ENCODE results near the gene ATP13A5. TPM values are rescaled to one million over a fixed set of nuclear protein-coding genes. Genes with fewer than 3 reads are reported as not detected.

Gene ATP13A5
- total RNA-seq, 1 donor from 2014 or later: not detected

DNA sequence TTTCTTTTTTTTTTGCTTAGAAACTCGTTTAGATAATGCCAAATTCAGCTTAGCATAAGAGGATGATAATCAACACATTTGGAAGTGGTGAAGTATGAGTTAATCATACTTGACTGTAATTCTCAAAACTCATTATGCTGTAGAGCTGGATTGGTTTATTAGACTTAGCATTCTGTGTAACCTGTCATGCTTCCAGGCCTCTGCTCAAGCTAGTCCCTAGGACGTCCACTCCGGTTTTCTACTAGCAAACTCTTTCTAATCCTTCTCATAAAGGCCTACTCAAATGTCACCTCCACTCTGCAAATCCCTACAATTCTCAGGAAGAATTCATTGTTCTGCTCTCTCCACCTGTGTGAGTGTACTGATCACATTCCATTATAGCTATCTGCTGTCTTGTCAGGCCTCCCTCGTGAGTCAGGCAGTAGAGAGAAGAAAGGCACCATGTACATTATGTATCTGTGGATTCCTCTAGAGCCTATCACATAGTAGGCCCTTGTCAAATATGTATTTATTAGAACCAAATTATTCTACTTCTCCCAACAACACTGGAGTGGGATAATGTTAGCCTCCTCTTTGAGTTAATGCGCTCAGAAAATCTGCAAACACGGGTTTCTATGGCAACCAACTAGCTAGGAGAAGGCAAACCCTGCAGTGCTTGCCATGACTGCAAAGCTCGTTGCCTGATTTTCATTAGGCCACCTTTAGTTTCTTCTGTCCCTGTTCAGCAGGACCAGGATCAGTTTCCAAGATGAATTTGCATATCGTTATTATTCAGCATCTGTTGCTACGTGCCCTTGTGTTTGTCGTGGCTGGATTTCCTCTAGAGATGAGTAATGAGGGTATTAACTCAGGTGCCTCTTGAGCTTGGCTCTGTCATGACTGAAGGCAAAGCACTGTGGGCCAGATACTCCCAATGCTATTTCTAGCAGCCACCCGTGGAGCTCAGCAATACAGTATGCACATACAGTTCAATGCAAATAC, 30.7 kb downstream of the ATP13A5 start:
- TF ChIP-seq, protein P1, sequence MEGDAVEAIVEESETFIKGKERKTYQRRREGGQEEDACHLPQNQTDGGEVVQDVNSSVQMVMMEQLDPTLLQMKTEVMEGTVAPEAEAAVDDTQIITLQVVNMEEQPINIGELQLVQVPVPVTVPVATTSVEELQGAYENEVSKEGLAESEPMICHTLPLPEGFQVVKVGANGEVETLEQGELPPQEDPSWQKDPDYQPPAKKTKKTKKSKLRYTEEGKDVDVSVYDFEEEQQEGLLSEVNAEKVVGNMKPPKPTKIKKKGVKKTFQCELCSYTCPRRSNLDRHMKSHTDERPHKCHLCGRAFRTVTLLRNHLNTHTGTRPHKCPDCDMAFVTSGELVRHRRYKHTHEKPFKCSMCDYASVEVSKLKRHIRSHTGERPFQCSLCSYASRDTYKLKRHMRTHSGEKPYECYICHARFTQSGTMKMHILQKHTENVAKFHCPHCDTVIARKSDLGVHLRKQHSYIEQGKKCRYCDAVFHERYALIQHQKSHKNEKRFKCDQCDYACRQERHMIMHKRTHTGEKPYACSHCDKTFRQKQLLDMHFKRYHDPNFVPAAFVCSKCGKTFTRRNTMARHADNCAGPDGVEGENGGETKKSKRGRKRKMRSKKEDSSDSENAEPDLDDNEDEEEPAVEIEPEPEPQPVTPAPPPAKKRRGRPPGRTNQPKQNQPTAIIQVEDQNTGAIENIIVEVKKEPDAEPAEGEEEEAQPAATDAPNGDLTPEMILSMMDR (conservative IDR thresholded peaks at IDR 0.05; ENCODE audit: low read depth, low read length): no peak
- no peak overlapping the region for H3K4me3 ChIP-seq (ENCODE audit: low read depth, low read length)
- no peak for DNase-seq (ENCODE audit: low read depth)

DNA sequence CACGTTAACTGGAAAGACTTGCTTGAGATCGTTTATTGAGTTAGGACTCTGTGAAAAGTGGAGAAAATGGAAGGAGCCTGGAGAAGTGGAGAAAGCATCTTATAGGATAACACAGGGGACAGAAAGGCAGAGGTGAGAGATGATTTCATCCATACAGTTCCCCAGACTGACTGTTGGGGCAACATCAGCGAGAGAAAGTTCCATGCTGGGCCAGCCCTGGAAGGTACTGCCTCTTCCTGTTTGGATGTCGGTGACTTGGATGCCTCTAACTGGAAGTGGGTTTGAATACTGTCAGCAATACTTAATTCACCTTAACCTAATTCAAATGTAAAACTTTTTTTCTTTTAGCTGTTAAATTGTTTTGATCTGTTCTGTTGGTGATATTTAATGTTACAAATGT, 32.3 kb downstream of the ATP13A5 start:
- TF ChIP-seq, protein P1 (conservative IDR thresholded peaks at IDR 0.05; ENCODE audit: low read depth, low read length): no peak
- H3K4me3 ChIP-seq (ENCODE audit: low read depth, low read length): no peak overlapping the region
- DNase-seq (ENCODE audit: low read depth): no peak

DNA sequence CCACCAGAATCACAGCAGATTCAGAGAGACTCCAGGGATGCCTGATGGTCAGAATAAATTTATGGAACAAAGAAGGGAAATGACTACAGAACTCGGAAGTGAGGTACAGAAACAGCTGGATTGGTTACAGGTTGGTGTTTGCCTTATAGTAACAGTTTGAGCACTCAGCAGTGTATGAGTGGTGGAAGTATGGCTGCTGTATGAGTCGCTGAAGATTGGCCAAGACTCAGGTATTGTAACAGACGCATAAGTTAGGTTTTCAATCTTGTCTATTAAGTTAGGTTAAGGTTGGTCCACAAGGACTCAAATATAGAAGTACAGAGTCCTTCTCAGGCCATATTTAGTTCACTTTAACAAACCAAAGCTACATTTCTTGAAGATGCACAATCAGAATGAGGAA, 33.1 kb downstream of the ATP13A5 start:
- DNase-seq (ENCODE audit: low read depth): no peak
- H3K4me3 ChIP-seq (ENCODE audit: low read depth, low read length): no peak overlapping the region
- TF ChIP-seq, protein P1 (conservative IDR thresholded peaks at IDR 0.05; ENCODE audit: low read depth, low read length): no peak

DNA sequence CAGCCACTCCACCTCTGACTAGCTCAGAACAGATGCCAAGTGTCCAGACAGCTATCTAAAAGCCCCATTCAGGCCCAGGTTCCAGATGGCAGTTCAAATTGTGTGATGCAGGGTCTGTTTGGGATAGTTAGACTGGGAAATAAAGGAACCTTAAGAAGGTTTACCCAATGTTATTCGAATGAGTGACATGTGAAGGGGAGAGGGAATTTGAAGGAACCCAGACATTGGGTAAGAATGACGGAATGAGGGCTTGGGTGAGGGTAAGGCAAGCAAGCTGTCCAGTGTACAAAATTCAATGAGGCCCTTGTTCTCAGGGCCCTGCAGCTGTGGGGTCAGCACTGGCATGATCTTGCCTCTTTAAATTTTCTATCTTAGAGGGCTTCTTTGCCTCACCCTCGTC, 34.1 kb downstream of the ATP13A5 start:
- TF ChIP-seq, protein P1 (conservative IDR thresholded peaks at IDR 0.05; ENCODE audit: low read depth, low read length): no peak
- DNase-seq (ENCODE audit: low read depth): no peak
- H3K4me3 ChIP-seq (ENCODE audit: low read depth, low read length): no peak overlapping the region

DNA sequence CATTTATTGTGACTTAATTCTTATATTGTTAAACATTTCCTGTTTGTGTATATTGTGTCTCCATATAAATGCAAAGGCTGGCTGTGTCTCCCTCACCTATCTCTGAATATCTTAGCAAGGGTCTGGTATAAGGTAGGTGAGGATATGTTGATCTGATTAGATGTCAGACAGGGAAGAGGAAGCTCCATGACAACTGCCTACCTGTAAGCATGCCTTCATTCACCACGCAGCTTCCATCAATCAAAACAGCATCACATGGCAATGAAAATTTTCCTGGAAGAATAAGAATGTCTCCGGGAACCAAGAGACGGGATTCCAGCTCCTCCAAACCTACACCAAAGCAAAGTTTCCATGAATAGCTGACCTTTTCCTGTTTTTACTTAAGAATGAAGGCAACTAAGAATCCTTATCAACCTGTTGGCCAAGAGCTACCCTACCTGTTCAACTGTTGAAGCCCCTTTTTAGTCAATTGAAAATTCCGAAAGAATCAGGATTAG, 34.8 kb downstream of the ATP13A5 start:
- H3K4me3 ChIP-seq (ENCODE audit: low read depth, low read length): no peak overlapping the region
- TF ChIP-seq, protein P1 (conservative IDR thresholded peaks at IDR 0.05; ENCODE audit: low read depth, low read length): no peak
- DNase-seq (ENCODE audit: low read depth): no peak

DNA sequence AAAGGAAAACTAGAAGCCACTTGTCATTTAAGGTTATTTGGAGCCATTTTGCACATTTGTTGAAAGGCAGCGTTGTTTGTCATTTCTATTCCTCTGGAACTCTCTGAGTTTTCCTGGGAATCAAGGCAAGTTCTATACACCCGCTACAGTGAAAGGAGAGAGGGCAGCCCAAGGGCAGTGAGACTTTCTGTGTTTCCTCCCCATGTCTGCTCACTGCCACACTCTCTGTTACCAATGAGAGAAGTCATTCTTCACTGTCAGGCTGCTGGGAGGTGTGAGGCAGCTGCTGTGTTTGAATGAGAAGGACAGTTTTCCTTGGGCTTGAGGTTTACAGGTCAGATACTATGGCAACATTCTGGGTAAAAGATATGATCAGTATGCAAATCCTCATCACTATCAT, 36.0 kb downstream of the ATP13A5 start:
- TF ChIP-seq, protein P1 (conservative IDR thresholded peaks at IDR 0.05; ENCODE audit: low read depth, low read length): no peak
- no peak overlapping the region for H3K4me3 ChIP-seq (ENCODE audit: low read depth, low read length)
- no peak for DNase-seq (ENCODE audit: low read depth)

Data from epithelial cell of proximal tubule (primary cell).